Measurements from ENCODE around the gene NAIF1.

The NAIF1 gene

GRCh38 chr9:128101690-128102089 lies 34.6 kb upstream of the NAIF1 start:
- DNase-seq, result no peak

DNA sequence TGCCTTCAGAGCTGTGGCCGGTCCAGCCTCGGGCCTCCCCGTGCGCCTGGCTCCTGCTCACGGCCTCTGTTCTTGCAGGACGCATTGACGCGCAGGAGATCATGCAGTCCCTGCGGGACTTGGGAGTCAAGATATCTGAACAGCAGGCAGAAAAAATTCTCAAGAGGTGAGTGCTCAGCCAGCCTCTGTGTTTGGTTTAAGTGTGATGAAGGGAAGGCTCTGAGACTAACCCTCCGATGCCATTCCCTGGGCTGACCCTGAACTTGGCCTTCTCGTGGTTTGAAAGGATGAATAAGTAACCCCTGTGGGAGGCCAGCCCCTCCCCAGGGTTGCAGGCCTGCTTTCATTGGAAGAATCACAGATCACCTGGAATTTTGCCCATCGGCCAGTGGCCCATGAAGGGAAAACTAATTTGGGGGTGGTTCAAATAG lies 34.1 kb upstream of the NAIF1 start:
- no peak for DNase-seq

GRCh38 chr9:128100581-128100980 lies 33.5 kb upstream of the NAIF1 start:
- DNase-seq, result no peak

DNA sequence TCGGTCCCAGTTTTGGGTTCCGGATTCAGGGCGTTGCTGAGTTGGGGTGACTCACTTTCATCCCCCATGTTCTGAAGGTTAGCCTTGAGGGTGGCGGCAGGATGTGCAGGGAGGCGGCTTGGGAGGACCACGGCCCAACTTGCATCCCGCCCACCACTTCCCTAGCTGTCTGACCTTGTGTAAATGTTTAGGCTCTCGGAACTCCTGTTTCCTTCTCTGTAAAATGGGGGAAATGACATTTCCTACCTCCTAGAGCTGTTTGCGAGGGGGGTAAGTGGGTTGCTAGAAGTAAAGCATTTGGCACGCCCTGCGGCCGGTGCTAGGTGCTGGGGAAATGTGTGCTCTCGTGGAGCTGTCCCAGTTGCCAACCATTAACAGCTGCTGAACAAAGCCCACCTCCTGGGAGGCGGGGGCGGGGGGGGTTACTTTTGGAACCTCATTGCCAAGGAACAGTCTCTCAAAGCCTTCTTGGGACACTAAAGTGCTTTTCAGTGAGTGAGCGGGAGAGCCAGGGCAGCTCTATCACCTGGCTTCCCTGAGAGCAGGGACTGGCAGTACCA lies 32.9 kb upstream of the NAIF1 start:
- DNase-seq, result no peak

DNA sequence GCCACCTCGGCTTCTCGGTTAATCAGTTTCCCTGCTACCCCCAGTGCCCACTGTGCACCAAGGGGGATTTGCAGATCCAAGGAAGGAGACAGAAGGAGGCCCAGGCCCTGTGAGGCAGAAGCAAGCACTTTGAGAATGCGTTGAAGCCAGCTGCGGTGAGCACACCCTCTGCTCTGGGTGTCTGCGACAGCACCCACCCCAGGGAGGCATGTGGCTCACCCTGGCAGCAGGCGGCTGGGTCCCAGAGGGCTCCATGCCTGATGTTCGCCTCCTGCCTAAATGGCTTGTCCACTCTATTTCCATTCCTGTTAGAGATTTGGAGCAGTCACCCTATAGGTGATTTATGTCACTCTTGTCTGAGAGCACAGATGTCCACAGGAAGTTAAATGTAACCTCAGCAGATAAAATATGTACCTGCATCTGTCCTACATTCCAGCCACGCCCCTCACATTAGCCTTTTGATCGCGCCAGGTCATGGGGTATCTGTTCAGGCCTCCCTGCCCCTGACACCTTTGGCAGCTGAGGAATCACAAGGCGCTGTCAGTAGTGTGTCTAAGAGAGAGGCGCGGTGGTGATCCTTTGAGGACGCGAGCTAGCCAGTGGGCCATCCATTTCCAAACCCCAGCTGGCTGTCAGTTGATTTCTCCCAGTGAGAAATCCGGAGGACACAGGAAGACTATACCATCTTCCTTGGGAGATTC lies 32.3 kb upstream of the NAIF1 start:
- DNase-seq, result no peak

- peak; percentile 93 for DNase-seq
Measured at GRCh38 chr9:128098297-128099230, 31.4 kb upstream of the NAIF1 start.

GRCh38 chr9:128097543-128098296 lies 30.6 kb upstream of the NAIF1 start:
- no peak for DNase-seq

DNA sequence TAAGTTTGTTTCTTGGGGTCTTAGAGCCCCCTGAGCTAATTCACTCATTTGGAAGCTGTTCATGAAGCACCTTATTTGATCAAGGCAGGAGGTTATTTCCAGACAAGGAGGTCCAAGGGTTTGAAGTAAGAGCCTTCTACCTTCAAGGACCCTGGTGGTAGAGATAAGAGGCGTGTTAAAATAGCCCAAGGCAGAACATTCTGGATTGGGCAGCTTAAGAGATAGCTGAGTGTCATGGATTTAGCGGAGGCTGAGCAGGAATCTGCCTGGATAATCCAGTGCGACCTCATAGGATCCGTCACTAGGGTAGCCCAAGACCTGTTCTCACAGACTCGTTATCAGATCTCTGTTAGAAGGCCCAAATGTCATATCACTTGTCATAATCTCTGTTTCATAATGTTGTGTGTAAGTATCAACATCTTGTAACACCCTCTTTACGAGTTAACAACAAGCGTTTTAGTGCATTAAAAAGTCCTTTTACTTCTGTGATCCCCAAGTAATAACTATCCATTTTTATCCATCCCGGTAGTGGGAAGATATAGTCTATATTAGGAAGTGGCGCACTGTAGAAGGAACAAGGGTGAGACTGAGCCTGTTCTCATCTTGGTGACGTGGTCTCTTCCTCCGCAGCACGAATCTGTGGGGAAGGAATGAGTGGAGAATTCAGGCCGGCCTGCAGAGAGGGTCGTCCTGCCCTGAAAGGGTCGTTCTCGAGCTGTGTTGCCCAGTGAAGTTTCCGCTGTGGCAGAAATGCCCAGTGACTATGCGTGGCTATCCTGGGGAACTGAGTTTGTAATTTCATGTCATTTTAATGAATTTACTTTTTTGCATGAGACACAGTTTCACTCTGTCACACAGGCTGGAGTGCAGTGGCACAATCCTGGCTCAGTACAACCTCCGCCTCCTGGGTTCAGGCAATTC lies 29.8 kb upstream of the NAIF1 start:
- DNase-seq, result no peak

- DNase-seq, result no peak
Measured at GRCh38 chr9:128094950-128095544, 27.9 kb upstream of the NAIF1 start.

DNA sequence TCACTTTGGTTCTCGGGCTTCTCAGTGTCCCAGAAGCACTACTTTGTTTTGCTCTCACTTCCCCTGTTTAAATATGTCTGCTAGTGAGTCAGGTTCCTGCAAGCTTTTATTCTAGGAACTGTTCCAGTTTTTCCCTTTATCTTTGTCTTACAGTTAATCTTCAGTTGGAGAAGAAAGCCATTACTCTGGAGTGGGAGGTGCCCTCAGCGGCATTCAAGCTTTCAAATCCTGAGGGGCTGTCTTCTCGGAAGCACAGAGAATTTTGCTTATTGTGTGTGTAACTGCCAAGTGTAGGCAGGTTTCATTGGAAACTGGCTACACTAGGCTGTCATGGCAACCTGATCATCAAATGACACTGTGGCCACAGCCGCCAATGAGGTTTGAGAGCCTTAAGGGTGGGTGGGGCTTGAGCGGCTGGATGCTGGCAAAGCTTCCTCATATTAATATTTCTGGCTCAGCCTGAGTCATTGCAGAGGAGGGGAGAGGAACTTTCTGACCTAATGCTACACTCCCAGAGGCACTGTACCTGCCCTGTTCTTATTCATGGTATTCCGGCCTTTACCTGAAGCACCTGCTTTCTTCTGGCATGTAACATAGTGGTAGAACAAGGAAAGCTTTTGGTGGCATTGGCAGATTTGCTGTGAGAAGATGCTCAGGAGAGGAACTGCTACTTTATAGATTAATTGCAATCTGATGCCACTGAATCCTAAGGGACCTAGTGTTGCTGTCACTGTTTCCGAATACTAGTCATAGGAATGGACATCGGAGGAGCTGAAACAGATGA lies 27.2 kb upstream of the NAIF1 start:
- DNase-seq, result peak; percentile 96

- DNase-seq, result no peak
Measured at GRCh38 chr9:128093011-128093410, 25.9 kb upstream of the NAIF1 start.

GRCh38 chr9:128092199-128092977 lies 25.3 kb upstream of the NAIF1 start:
- DNase-seq, result no peak

DNA sequence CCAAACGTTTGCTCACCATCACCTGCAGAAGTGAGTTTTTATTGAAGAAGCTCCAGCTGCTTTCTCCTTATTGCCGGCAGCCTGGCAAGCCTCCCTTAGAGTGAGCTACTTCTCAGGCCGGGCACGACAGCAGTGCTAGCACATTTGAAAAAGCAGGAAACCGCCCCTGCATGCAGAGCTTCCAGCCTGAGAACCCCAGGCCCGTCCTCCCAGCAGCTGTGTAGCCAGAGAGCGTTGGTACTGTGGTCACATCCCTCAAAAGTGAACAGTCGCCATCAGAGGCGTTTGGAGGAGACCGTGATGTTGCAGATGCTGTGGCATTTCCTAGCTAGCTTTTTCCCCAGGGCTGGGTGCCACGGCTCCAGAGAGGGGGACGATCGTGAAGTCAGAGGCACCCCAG lies 24.5 kb upstream of the NAIF1 start:
- DNase-seq, result no peak

- no peak for DNase-seq
Measured at GRCh38 chr9:128091144-128091543, 24.0 kb upstream of the NAIF1 start.

- DNase-seq, result no peak
Measured at GRCh38 chr9:128089299-128089698, 22.2 kb upstream of the NAIF1 start.

GRCh38 chr9:128088253-128088945 lies 21.3 kb upstream of the NAIF1 start:
- no peak for DNase-seq

DNA sequence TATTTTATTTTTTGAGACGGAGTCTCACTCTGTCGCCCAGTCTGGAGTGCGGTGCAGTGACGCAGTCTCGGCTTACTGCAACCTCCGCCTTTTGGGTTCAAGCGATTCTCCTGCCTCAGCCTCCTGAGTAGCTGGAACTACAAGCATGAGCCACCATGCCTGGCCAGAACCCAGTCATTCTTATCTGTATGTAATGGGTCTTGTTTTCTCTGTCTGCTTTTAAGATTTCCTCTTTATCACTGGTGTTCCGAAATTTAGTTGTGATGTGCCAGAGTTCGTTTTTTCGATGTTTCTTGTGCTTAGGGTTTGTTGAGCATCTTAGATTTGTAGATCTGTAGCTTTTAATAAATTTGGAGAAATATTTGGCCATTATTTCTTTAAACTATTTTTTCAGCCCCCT lies 20.1 kb upstream of the NAIF1 start:
- DNase-seq, result no peak

DNA sequence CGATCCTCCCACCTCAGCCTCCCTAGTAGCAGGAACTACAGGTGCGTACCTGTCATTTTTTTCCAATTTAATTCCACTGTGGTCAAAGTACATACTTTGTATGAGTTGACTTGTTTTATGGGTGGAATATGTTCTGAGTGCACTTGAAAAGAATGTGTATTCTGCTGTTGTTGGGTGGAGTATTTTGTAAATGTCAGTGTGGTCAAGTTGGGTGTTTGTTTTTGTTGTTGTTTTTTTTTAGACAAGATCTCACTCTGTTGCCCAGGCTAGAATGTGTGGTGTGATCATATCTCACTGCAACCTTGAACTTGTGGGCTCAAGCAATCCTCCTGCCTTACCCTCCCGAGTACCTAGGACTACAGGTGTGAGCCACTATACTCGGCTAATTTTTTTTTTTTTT lies 18.8 kb upstream of the NAIF1 start:
- no peak for DNase-seq

DNA sequence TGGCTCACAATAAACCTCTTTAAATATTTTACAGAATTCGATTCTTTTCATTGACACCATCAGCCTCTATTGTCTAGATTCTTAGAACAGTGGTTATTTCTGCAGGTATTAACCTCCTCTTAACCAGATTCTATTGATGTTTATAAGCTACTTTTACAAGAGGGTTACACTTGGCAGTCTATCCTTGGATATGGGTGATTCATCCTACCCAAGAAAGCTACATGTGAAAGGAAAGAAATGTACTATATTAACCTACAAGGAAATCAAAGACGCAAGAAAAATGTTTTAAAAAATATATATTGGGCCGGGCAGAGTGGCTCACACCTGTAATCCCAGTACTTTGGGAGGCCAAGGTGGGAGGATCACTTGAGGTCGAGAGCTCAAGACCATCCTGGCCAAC lies 17.6 kb upstream of the NAIF1 start:
- no peak for DNase-seq
